PC-3 (cell line): ENCODE results near the gene SERPINI1.

Source experiments
- CTCF ChIP-seq: fragments of 300-600 bp; sonication (generic); conservative IDR thresholded peaks from 2 replicates; pipeline ENCODE4 v1.5.1; 2017; ENCODE audit warnings: antibody characterized with exemption, low read depth, mild to moderate bottlenecking, low read length
- EZH2 ChIP-seq: fragments of 300-600 bp; sonication (generic); IDR thresholded peaks from one replicate; pipeline ENCODE4 v1.6.1; 2017; ENCODE audit warnings: antibody characterized with exemption, mild to moderate bottlenecking, low read length; ENCODE audit not compliant: unreplicated experiment
- EZH2phosphoT487 ChIP-seq: fragments of 300-600 bp; sonication (generic); IDR thresholded peaks from 2 replicates; pipeline ENCODE4 v1.6.1; 2018; ENCODE audit warnings: mild to moderate bottlenecking, antibody characterized with exemption, low read length, borderline replicate concordance

GRCh38 chr3:167835953-167836352 is 100.4 kb downstream of the SERPINI1 start:
- TF ChIP-seq CTCF (no peak), EZH2 (no peak), EZH2phosphoT487 (no peak)
